GM21528 (cell line): ENCODE data around the gene AGRN.

Experiments used
- ATAC-seq: cut with Tn5 transposase; IDR thresholded peaks from one replicate; pipeline ENCODE4 v1.9.1; 2021; ENCODE audit warnings: mild to moderate bottlenecking, moderate library complexity; ENCODE audit not compliant: unreplicated experiment, low FRiP score

AGRN gene

GRCh38 chr1:1033731-1034438 is 14.0 kb downstream of the AGRN start:
- ATAC-seq = no peak

- no peak for ATAC-seq
These were observed 14.5 kb downstream of the AGRN start for GRCh38 chr1:1034439-1034781.

DNA sequence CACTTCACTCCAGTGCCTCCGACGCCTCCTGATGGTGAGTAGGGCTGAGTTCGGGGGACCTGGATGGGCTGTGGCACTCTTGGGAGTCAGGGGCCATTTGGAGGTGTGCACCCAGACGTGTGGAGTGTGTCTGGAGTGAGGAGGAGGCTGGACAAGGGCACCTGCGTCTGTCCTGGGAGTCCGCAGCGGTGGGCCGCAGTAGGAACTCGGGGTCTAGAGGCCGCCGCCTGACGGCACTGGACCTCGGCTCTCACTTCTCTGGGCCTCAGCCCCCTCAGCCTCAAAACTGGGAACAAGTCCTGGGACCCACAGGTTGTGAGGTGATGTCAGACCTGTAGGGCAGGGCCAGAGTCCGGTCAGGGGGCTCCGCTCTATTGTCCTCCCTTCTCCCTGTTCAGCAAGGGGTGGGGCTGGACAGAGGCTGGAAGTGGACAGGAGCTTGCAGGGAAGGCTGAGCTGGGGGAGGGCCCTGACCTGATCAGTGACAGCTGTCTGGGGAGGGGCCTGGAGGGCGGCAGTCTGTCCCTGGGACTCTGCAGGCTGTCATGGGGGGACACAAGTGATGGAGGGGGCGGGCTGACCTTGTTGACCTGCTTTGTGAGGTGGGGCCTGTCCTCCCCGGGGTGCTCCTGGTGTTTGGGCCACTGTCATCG is 15.5 kb downstream of the AGRN start:
- no peak for ATAC-seq

GRCh38 chr1:1037366-1038327 is 17.7 kb downstream of the AGRN start:
- ATAC-seq = no peak

DNA sequence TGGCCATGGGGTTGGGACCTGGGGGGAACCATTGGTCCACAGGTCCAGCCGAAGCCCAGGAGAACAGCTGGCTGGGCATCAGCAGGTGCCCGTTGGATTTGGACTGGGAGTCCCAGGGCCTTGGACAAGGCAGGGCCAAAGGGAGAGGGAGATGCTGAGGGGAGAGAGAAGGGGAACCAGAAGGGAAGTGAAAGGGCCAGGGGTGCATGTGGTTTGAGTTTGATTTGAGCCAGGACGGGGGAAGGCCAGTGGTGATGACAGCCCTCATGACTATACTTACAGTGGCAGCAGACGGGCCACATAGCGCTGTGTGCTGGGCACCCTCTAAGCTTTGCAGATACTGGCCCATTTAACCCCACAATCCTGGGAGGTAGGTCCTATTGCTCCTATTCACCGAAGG is 18.8 kb downstream of the AGRN start:
- ATAC-seq = no peak

DNA sequence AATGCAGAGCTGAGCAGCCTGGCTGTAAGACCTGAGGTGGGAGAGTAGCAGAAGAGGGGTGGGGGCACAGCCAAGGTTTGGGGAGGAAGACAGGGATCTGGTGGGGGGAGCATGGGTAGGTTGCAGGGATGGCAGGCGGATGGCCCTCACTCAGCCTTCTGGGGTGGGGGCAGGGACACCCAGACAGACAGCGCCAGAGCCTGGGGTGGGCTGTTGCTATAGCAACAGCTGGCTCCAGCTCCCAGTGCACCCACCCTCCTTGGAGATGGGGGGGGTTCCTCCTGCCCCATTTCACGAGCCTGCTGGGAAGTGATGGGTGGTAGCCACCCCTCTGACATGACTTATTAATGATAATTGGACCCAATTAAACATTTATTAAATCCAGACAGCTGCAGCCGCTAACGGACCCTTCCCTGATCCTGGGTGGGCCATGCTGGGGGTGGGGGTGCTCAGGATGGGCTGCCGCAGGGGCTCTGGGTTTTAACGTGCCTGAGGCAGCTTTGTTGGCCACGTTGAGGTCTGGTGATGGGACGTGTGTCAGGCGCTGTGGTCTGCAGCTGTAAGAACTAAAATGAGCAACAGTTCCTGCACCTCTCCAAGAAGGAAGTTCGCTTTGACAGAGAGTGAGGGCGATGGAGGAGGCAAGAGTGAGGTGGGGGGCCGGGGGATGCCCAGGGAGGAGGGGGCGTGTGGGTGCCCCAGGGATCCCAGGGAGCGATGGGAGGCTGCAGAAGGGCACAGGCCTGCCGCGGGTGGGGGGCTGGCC is 19.4 kb downstream of the AGRN start:
- ATAC-seq = no peak

GRCh38 chr1:1040004-1040991 is 20.4 kb downstream of the AGRN start:
- no peak for ATAC-seq

- no peak for ATAC-seq
These were observed 21.2 kb downstream of the AGRN start for GRCh38 chr1:1041092-1041523.

DNA sequence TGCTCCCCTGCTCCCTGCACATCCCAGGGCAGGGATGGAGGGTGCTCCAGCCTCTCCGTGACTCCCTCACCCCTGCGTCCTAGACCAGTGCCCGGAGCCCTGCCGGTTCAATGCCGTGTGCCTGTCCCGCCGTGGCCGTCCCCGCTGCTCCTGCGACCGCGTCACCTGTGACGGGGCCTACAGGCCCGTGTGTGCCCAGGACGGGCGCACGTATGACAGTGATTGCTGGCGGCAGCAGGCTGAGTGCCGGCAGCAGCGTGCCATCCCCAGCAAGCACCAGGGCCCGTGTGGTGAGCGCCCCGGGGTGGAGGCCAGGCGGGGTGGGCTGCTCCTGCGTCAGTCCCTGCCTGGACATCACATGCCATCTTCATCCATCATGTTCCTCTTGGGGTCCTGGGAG is 22.0 kb downstream of the AGRN start:
- no peak for ATAC-seq

- ATAC-seq = no peak
These were observed 22.9 kb downstream of the AGRN start for GRCh38 chr1:1042835-1043234.

DNA sequence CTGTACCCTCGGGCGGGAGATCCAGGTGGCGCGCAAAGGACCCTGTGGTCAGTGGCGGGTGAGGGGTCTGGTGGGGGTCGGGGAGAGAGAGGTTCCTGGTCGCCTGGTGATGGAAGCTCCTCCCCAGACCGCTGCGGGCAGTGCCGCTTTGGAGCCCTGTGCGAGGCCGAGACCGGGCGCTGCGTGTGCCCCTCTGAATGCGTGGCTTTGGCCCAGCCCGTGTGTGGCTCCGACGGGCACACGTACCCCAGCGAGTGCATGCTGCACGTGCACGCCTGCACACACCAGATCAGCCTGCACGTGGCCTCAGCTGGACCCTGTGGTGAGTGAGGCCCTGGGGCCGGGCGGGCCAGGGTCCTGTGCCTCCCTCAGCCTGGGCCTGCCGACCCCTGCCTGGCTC is 23.5 kb downstream of the AGRN start:
- no peak for ATAC-seq

- ATAC-seq = no peak
These were observed 24.0 kb downstream of the AGRN start for GRCh38 chr1:1043921-1044320.

GRCh38 chr1:1044455-1045078 is 24.6 kb downstream of the AGRN start:
- no peak for ATAC-seq

DNA sequence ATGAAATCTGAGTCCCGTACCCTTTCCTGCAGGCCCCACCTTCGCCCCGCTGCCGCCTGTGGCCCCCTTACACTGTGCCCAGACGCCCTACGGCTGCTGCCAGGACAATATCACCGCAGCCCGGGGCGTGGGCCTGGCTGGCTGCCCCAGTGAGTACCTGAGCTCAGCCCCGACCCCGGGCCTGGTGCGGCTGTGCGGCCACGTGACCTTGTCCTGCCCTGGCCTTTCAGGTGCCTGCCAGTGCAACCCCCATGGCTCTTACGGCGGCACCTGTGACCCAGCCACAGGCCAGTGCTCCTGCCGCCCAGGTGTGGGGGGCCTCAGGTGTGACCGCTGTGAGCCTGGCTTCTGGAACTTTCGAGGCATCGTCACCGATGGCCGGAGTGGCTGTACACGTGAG is 25.2 kb downstream of the AGRN start:
- ATAC-seq = no peak

DNA sequence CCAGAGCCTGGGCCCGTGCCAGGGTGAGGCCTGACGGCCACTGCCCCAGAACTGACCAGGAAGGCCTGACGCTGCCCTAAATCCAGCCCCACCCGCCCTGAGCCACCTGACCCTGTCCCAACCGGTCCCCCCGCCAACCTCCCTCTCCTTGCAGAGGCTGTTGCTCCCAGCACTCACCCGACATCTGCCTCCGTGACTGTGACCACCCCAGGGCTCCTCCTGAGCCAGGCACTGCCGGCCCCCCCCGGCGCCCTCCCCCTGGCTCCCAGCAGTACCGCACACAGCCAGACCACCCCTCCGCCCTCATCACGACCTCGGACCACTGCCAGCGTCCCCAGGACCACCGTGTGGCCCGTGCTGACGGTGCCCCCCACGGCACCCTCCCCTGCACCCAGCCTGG is 26.3 kb downstream of the AGRN start:
- ATAC-seq = no peak

DNA sequence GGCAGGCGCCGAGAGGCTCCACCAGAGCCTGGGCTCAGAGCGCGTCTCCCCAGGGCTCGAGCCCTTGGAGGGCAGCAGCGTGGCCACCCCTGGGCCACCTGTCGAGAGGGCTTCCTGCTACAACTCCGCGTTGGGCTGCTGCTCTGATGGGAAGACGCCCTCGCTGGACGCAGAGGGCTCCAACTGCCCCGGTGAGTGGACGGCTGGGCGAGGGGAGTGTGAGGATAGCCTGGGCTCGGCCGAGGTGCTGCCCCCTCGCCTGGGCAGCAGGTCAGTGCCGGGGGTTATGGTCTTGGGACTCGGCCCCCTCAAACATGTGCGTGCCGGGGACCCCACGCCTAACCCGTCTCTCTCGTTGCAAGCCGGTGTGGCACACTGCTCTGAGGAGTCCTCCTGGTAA is 26.8 kb downstream of the AGRN start:
- no peak for ATAC-seq

DNA sequence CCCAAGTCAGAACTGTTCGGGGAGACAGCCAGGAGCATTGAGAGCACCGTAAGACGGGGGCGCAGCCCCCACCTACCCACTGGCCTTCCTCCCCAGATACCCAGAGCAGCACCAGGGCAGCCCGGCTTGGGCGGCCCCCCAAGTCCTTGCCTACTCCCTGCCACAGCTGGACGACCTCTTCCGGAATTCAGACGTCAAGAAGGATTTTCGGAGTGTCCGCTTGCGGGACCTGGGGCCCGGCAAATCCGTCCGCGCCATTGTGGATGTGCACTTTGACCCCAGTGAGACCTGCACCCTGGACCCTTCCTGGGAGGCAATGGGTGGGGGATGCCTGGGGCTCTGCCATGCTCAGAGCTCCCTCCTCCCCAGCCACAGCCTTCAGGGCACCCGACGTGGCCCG is 27.5 kb downstream of the AGRN start:
- ATAC-seq = no peak

DNA sequence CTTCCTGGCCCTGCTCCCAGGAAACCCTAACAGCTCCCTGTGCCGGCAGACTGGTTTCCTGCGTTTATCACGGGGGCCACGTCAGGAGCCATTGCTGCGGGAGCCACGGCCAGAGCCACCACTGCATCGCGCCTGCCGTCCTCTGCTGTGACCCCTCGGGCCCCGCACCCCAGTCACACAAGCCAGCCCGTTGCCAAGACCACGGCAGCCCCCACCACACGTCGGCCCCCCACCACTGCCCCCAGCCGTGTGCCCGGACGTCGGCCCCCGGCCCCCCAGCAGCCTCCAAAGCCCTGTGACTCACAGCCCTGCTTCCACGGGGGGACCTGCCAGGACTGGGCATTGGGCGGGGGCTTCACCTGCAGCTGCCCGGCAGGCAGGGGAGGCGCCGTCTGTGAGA is 28.0 kb downstream of the AGRN start:
- no peak for ATAC-seq

DNA sequence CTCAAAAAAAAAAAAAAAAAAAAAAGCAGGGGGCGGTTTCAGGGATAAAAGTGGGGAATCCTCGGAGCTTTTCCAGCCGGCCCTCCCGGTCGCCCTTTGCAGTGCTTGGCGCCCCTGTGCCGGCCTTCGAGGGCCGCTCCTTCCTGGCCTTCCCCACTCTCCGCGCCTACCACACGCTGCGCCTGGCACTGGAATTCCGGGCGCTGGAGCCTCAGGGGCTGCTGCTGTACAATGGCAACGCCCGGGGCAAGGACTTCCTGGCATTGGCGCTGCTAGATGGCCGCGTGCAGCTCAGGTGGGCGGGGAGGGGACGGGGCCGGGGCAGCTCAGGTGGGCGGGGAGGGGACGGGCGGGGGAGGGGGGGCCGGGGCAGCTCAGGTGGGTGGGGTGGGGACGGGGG is 28.8 kb downstream of the AGRN start:
- ATAC-seq = no peak
